ENCODE measurements around the gene MS4A2. TPM values are rescaled to one million over a fixed set of nuclear protein-coding genes. Genes with fewer than 3 reads are reported as not detected.

Gene MS4A2
- total and polyA plus RNA-seq, 4 donors: 0.23 to 8.5 (median 0.63) TPM

- DNase-seq: no peak
These were observed 32.0 kb upstream of the MS4A2 start, which contains the start of gene MS4A3 for GRCh38 chr11:60056349-60056969. Gene MS4A3 (plus strand): TSS chr11:60056665. CDS start chr11:60061161, 4,496 bp downstream.

DNA sequence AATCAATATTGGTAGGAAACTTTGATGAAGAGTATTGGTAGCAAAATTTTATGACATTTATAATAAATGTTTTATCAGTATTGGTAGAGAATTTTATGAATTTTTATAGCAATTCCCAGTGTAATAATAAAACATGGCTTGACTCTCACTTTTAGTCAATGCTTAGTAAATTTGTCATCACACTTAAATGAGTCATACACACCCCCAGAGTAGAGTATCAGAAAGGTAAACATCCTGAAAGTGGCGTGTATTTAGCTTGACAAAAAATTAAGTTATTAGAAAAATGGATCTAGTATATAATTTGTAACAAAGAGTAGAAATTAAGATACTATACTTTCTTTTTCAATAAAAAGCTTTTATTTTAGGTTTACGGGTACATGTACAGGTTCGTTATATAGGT, 29.4 kb upstream of the MS4A2 start:
- no peak for ATAC-seq (ENCODE audit: insufficient read depth, low FRiP score)

More at GRCh38 chr11:60056349-60056969, 32.0 kb upstream of the MS4A2 start, which contains the start of gene MS4A3:
- no peaks in the 10 kb centered on the region for H3K4me1 ChIP-seq (ENCODE audit: control insufficient read depth in 5 of 5, insufficient read depth in 5 of 5, low read length in 5 of 5)
- H3K9me3 ChIP-seq (ENCODE audit: control insufficient read depth in 4 of 4, insufficient read depth in 3 of 4, low read length in 3 of 4): no peaks in the 10 kb centered on the region
- no peaks in the 10 kb centered on the region for H3K36me3 ChIP-seq (ENCODE audit: control insufficient read depth in 4 of 4, insufficient read depth in 4 of 4, low read length in 4 of 4)
- H3K27me3 ChIP-seq (ENCODE audit: control insufficient read depth in 3 of 3, insufficient read depth in 3 of 3, low read length in 2 of 3): no peaks in the 10 kb centered on the region
- no peak within 1 kb of the TSS for H3K9ac ChIP-seq (ENCODE audit: insufficient read depth in 1 of 2, low read length in 2 of 2)
- no peak within 1 kb of the TSS for H3K4me3 ChIP-seq
- WGBS, 2 donors: 28 to 63% methylated on average over 8 of the region's 8 CpGs
- no peak for ATAC-seq (ENCODE audit: insufficient read depth, low FRiP score)
- TF ChIP-seq, protein P1, sequence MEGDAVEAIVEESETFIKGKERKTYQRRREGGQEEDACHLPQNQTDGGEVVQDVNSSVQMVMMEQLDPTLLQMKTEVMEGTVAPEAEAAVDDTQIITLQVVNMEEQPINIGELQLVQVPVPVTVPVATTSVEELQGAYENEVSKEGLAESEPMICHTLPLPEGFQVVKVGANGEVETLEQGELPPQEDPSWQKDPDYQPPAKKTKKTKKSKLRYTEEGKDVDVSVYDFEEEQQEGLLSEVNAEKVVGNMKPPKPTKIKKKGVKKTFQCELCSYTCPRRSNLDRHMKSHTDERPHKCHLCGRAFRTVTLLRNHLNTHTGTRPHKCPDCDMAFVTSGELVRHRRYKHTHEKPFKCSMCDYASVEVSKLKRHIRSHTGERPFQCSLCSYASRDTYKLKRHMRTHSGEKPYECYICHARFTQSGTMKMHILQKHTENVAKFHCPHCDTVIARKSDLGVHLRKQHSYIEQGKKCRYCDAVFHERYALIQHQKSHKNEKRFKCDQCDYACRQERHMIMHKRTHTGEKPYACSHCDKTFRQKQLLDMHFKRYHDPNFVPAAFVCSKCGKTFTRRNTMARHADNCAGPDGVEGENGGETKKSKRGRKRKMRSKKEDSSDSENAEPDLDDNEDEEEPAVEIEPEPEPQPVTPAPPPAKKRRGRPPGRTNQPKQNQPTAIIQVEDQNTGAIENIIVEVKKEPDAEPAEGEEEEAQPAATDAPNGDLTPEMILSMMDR (IDR thresholded peaks at IDR 0.05; ENCODE audit: control extremely low read depth, extremely low read depth): no peak
- no peak within 1 kb of the TSS for H3K27ac ChIP-seq (ENCODE audit: low read depth in 1 of 2, low read length in 1 of 2)

GRCh38 chr11:60059521-60060240, 28.8 kb upstream of the MS4A2 start:
- Histone ChIP-seq H3K4me3 (no peak overlapping the region), H3K27ac (ENCODE audit: low read depth in 1 of 2, low read length in 1 of 2) (no peak overlapping the region), H3K27me3 (ENCODE audit: control insufficient read depth in 3 of 3, insufficient read depth in 3 of 3, low read length in 2 of 3) (no peaks in the 10 kb centered on the region), H3K9me3 (ENCODE audit: control insufficient read depth in 4 of 4, insufficient read depth in 3 of 4, low read length in 3 of 4) (no peaks in the 10 kb centered on the region), H3K9ac (ENCODE audit: insufficient read depth in 1 of 2, low read length in 2 of 2) (no peak overlapping the region), H3K36me3 (ENCODE audit: control insufficient read depth in 4 of 4, insufficient read depth in 4 of 4, low read length in 4 of 4) (no peaks in the 10 kb centered on the region), H3K4me1 (ENCODE audit: control insufficient read depth in 5 of 5, insufficient read depth in 5 of 5, low read length in 5 of 5) (no peaks in the 10 kb centered on the region)
- ATAC-seq (ENCODE audit: insufficient read depth, low FRiP score): no peak
- TF ChIP-seq, protein P1 (IDR thresholded peaks at IDR 0.05; ENCODE audit: control extremely low read depth, extremely low read depth): no peak
- DNase-seq: no peak
- 79 to 89% methylated on average over 4 of the region's 4 CpGs for whole genome bisulfite sequencing, 2 donors

More for the DNA sequence above, 29.4 kb upstream of the MS4A2 start:
- Histone ChIP-seq H3K27ac (ENCODE audit: low read depth in 1 of 2, low read length in 1 of 2) (no peak overlapping the region), H3K4me3 (no peak overlapping the region), H3K9me3 (ENCODE audit: control insufficient read depth in 4 of 4, insufficient read depth in 3 of 4, low read length in 3 of 4) (no peaks in the 10 kb centered on the region), H3K27me3 (ENCODE audit: control insufficient read depth in 3 of 3, insufficient read depth in 3 of 3, low read length in 2 of 3) (no peaks in the 10 kb centered on the region), H3K36me3 (ENCODE audit: control insufficient read depth in 4 of 4, insufficient read depth in 4 of 4, low read length in 4 of 4) (no peaks in the 10 kb centered on the region), H3K4me1 (ENCODE audit: control insufficient read depth in 5 of 5, insufficient read depth in 5 of 5, low read length in 5 of 5) (no peaks in the 10 kb centered on the region), H3K9ac (ENCODE audit: insufficient read depth in 1 of 2, low read length in 2 of 2) (no peak overlapping the region)
- WGBS, 2 donors: 59 to 67% methylated on average over 3 of the region's 3 CpGs
- DNase-seq: no peak
- TF ChIP-seq, protein P1 (IDR thresholded peaks at IDR 0.05; ENCODE audit: control extremely low read depth, extremely low read depth): no peak
